HepG2 (cell line): ENCODE measurements around the gene UTRN. TPM values are rescaled to one million over a fixed set of nuclear protein-coding genes. Genes with fewer than 3 reads are reported as not detected.

Experiments
- BHLHE40 ChIP-seq: IDR thresholded peaks from 2 replicates; pipeline ENCODE4 v1.6.1; 2011; ENCODE audit warnings: low read length, improper control_type of control experiment
- EEA1 ChIP-seq: sonication (generic); formaldehyde crosslinking; IDR thresholded peaks from 2 replicates; pipeline ENCODE4 v1.5.1; 2020; ENCODE audit warnings: mild to moderate bottlenecking, missing genetic modification reagents, borderline replicate concordance
- FOXP4 ChIP-seq: sonication (generic); formaldehyde crosslinking; IDR thresholded peaks from 2 replicates; pipeline ENCODE4 v1.4.0; 2020; ENCODE audit warnings: missing genetic modification reagents
- GATAD2A ChIP-seq: IDR thresholded peaks from 2 replicates; pipeline ENCODE4 v1.6.1; 2016
- HNF4G ChIP-seq, 2 experiments: sonication (generic) in 1 of 2; formaldehyde crosslinking in 1 of 2; IDR thresholded peaks; 2 replicates each; pipeline versions ENCODE4 v1.4.0 to v1.6.1; 2011 to 2020; ENCODE audit warnings: borderline replicate concordance in 2 of 2, low read depth in 2 of 2, mild to moderate bottlenecking in 2 of 2, low read length in 1 of 2, missing genetic modification reagents in 1 of 2, moderate library complexity in 1 of 2
- HOXA7 ChIP-seq: sonication (generic); formaldehyde crosslinking; IDR thresholded peaks from 2 replicates; pipeline ENCODE4 v1.8.1; 2022; ENCODE audit warnings: mild to moderate bottlenecking, missing genetic modification reagents, moderate library complexity
- HOXA9 ChIP-seq: sonication (generic); formaldehyde crosslinking; IDR thresholded peaks from 2 replicates; pipeline ENCODE4 v1.8.1; 2022; ENCODE audit warnings: missing genetic modification reagents, mild to moderate bottlenecking, moderate library complexity, borderline replicate concordance
- ISX ChIP-seq: sonication (generic); formaldehyde crosslinking; conservative IDR thresholded peaks from 2 replicates; pipeline ENCODE4 v1.5.0; 2020; ENCODE audit warnings: missing genetic modification reagents
- JARID2 ChIP-seq: sonication (generic); formaldehyde crosslinking; IDR thresholded peaks from 2 replicates; pipeline ENCODE4 v1.8.1; 2023; ENCODE audit warnings: missing genetic modification reagents, inconsistent platforms; ENCODE audit not compliant: insufficient replicate concordance
- MED1 ChIP-seq: sonication (generic); formaldehyde crosslinking; IDR thresholded peaks from 2 replicates; pipeline ENCODE4 v1.4.0; 2020; ENCODE audit warnings: missing genetic modification reagents
- MXD3 ChIP-seq: IDR thresholded peaks from 2 replicates; pipeline ENCODE4 v1.6.1; 2016; ENCODE audit warnings: mild to moderate bottlenecking, missing biosample characterization, missing genetic modification reagents
- NFKB2 ChIP-seq: sonication (generic); formaldehyde crosslinking; IDR thresholded peaks from 2 replicates; pipeline ENCODE4 v1.4.0; 2020; ENCODE audit warnings: missing genetic modification reagents, borderline replicate concordance
- NR2F2 ChIP-seq: IDR thresholded peaks from 2 replicates; pipeline ENCODE4 v1.6.1; 2012; ENCODE audit warnings: low read depth, inconsistent platforms, borderline replicate concordance
- PAWR ChIP-seq: sonication (generic); formaldehyde crosslinking; IDR thresholded peaks from 2 replicates; pipeline ENCODE4 v1.4.0; 2020; ENCODE audit warnings: missing genetic modification reagents, mild to moderate bottlenecking, borderline replicate concordance
- SMAD9 ChIP-seq: sonication (generic); formaldehyde crosslinking; IDR thresholded peaks from 2 replicates; pipeline ENCODE4 v1.5.1; 2020; ENCODE audit warnings: mild to moderate bottlenecking, missing genetic modification reagents
- THAP11 ChIP-seq: IDR thresholded peaks from 2 replicates; pipeline ENCODE4 v1.6.1; 2016; ENCODE audit warnings: missing biosample characterization, missing genetic modification reagents
- THRA ChIP-seq: sonication (generic); formaldehyde crosslinking; IDR thresholded peaks from 2 replicates; pipeline ENCODE4 v1.4.0; 2020; ENCODE audit warnings: missing genetic modification reagents, borderline replicate concordance
- TP53 ChIP-seq: sonication (generic); formaldehyde crosslinking; conservative IDR thresholded peaks from 2 replicates; pipeline ENCODE4 v1.4.0; 2020; ENCODE audit warnings: missing genetic modification reagents
- TRIM22 ChIP-seq: fragments of 450-650 bp; IDR thresholded peaks from 2 replicates; pipeline ENCODE4 v1.6.1; 2017
- ZBTB38 ChIP-seq: sonication (generic); formaldehyde crosslinking; IDR thresholded peaks from 2 replicates; pipeline ENCODE4 v1.5.1; 2020; ENCODE audit warnings: mild to moderate bottlenecking, missing genetic modification reagents
- ZBTB7A ChIP-seq: sonication (generic); formaldehyde crosslinking; IDR thresholded peaks from 2 replicates; pipeline ENCODE4 v1.8.0; 2022; ENCODE audit warnings: mild to moderate bottlenecking, missing genetic modification reagents
- ZFYVE20 ChIP-seq: sonication (generic); formaldehyde crosslinking; IDR thresholded peaks from 2 replicates; pipeline ENCODE4 v1.8.0; 2023; ENCODE audit warnings: low read depth, mild to moderate bottlenecking, moderate library complexity, missing genetic modification reagents, borderline replicate concordance
- ZNF292 ChIP-seq: sonication (generic); formaldehyde crosslinking; IDR thresholded peaks from 2 replicates; pipeline ENCODE4 v1.8.1; 2022; ENCODE audit warnings: mild to moderate bottlenecking, low read depth, missing genetic modification reagents, borderline replicate concordance
- polyA plus RNA-seq, 8 experiments: library from polyadenylated mRNA; depleted of rRNA in 3 of 8; stranded (reverse) in 7 of 8; unstranded in 1 of 8; fragments of >200 nt; fragmentation: Illumina TruSeq in 4 of 8; extraction: Trizol in 4 of 8; gene quantifications; 2 replicates each; pipeline versions ENCODE4 v1.2.1 to v1.2.3, GENCODE V29; 2011 to 2016; ENCODE audit warnings: low read depth in 4 of 8, missing spikeins in 1 of 8, mixed read lengths in 1 of 8; ENCODE audit not compliant: insufficient read depth in 1 of 8
- total RNA-seq, 5 experiments: library from RNA; depleted of rRNA; stranded (reverse); fragments of >200 nt; fragmentation: Illumina TruSeq; extraction: Trizol; gene quantifications; 2 replicates each; pipeline ENCODE4 v1.2.3, GENCODE V29; 2016; ENCODE audit warnings: low read depth in 1 of 5

The UTRN gene
- total and polyA plus RNA-seq, 2 of the 13 experiments (the other 11 are each of a cell fraction or from before 2014, with no cell fraction given), result 102 to 116 TPM

GRCh38 chr6:144321839-144322591, 36.9 kb downstream of the UTRN start (continued):
- no peak for TF ChIP-seq BHLHE40
- 0 out of 2 replicates have a peak, but pooled peaks have one; percentile 14 for TF ChIP-seq THAP11 (CRISPR knock-in tag)
- no peak for TF ChIP-seq ISX (CRISPR knock-in tag)
- no peak for TF ChIP-seq HOXA7 (CRISPR knock-in tag)
- no peak for TF ChIP-seq ZBTB7A
- TF ChIP-seq JARID2, result no peak
- no peak for TF ChIP-seq NR2F2
- TF ChIP-seq EEA1 (CRISPR knock-in tag), result 0 out of 2 replicates have a peak, but pooled peaks have one; percentile 24
- no peak for TF ChIP-seq PAWR
- peak; percentile 67; the same call in 1 of the 2 replicates for TF ChIP-seq GATAD2A (CRISPR knock-in tag)
- TF ChIP-seq SMAD9 (CRISPR knock-in tag), result no peak
- TF ChIP-seq THRA, result no peak
- peak; percentile 54; the same call in 1 of the 2 replicates for TF ChIP-seq MED1 (CRISPR knock-in tag)
- TF ChIP-seq FOXP4 (CRISPR knock-in tag), result no peak
- no peak for TF ChIP-seq ZNF292
- no peak for TF ChIP-seq TRIM22
- TF ChIP-seq NFKB2 (CRISPR knock-in tag), result peak; percentile 51; the same call in 1 of the 2 replicates
- TF ChIP-seq HNF4G (IDR thresholded peaks at IDR 0.05; ENCODE audit: borderline replicate concordance, low read depth, low read length), result no peak
- TF ChIP-seq HNF4G (CRISPR knock-in tag; IDR thresholded peaks at IDR 0.05; ENCODE audit: borderline replicate concordance, low read depth), result no peak
- no peak for TF ChIP-seq HOXA9 (CRISPR knock-in tag)
- TF ChIP-seq ZFYVE20, result no peak
- TF ChIP-seq ZBTB38 (CRISPR knock-in tag), result peak; percentile 87
- no peak for TF ChIP-seq TP53 (CRISPR knock-in tag)
- TF ChIP-seq MXD3 (CRISPR knock-in tag), result no peak
